ENCODE data around the gene TGM5.

The TGM5 gene

GRCh38 chr15:43243020-43243645 is 23.6 kb downstream of the TGM5 start:
- H3K36me3 ChIP-seq (ENCODE audit: low read length), result no peaks in the 10 kb centered on the region
- no peaks in the 10 kb centered on the region for H4K20me1 ChIP-seq (ENCODE audit: low read depth, low read length)
- no peaks in the 10 kb centered on the region for H3K9me3 ChIP-seq (ENCODE audit: insufficient read depth, low read length)
- H3K79me2 ChIP-seq (ENCODE audit: insufficient read depth, low read length), result no peaks in the 10 kb centered on the region
- TF ChIP-seq EZH2phosphoT487 (conservative IDR thresholded peaks at IDR 0.05; ENCODE audit: low read length), result no peak
- no peak for TF ChIP-seq CTCF (IDR thresholded peaks at IDR 0.05; ENCODE audit: insufficient read depth, low read length, poor library complexity, severe bottlenecking)
- no peak overlapping the region for H3K27ac ChIP-seq (ENCODE audit: low read depth, low read length)
- H3K9me2 ChIP-seq (replicated peaks; ENCODE audit: insufficient read depth, low read length), result no peaks in the 10 kb centered on the region
- no peaks in the 10 kb centered on the region for H3F3A ChIP-seq (ENCODE audit: insufficient read depth)
- H3K4me3 ChIP-seq (ENCODE audit: insufficient read depth, low read length, poor library complexity, severe bottlenecking), result no peak overlapping the region
- H3K4me2 ChIP-seq (ENCODE audit: low read depth, low read length, poor library complexity, severe bottlenecking), result no peak overlapping the region
- H3K9ac ChIP-seq (ENCODE audit: low read length), result no peak overlapping the region
- H2AFZ ChIP-seq (ENCODE audit: low read depth, low read length, severe bottlenecking), result no peak overlapping the region
- no peaks in the 10 kb centered on the region for H3K27me3 ChIP-seq (ENCODE audit: low read length)

GRCh38 chr15:43242616-43243015 is 24.1 kb downstream of the TGM5 start:
- Histone ChIP-seq H4K20me1 (ENCODE audit: low read depth, low read length) (no peaks in the 10 kb centered on the region), H3K27ac (ENCODE audit: low read depth, low read length) (no peak overlapping the region), H3K27me3 (ENCODE audit: low read length) (no peaks in the 10 kb centered on the region), H3F3A (ENCODE audit: insufficient read depth) (no peaks in the 10 kb centered on the region), H3K4me2 (ENCODE audit: low read depth, low read length, poor library complexity, severe bottlenecking) (no peak overlapping the region), H3K79me2 (ENCODE audit: insufficient read depth, low read length) (no peaks in the 10 kb centered on the region), H3K36me3 (ENCODE audit: low read length) (no peaks in the 10 kb centered on the region), H3K9ac (ENCODE audit: low read length) (no peak overlapping the region), H3K9me3 (ENCODE audit: insufficient read depth, low read length) (no peaks in the 10 kb centered on the region), H2AFZ (ENCODE audit: low read depth, low read length, severe bottlenecking) (no peak overlapping the region), H3K4me3 (ENCODE audit: insufficient read depth, low read length, poor library complexity, severe bottlenecking) (no peak overlapping the region), H3K9me2 (replicated peaks; ENCODE audit: insufficient read depth, low read length) (no peaks in the 10 kb centered on the region)
- TF ChIP-seq CTCF (IDR thresholded peaks at IDR 0.05; ENCODE audit: insufficient read depth, low read length, poor library complexity, severe bottlenecking) (no peak), EZH2phosphoT487 (conservative IDR thresholded peaks at IDR 0.05; ENCODE audit: low read length) (no peak)

GRCh38 chr15:43241100-43241499 is 25.6 kb downstream of the TGM5 start:
- Histone ChIP-seq H3K9me3 (ENCODE audit: insufficient read depth, low read length) (no peaks in the 10 kb centered on the region), H3K79me2 (ENCODE audit: insufficient read depth, low read length) (no peaks in the 10 kb centered on the region), H3K27ac (ENCODE audit: low read depth, low read length) (no peak overlapping the region), H2AFZ (ENCODE audit: low read depth, low read length, severe bottlenecking) (no peak overlapping the region), H3K9me2 (replicated peaks; ENCODE audit: insufficient read depth, low read length) (no peaks in the 10 kb centered on the region), H4K20me1 (ENCODE audit: low read depth, low read length) (no peaks in the 10 kb centered on the region), H3K27me3 (ENCODE audit: low read length) (no peaks in the 10 kb centered on the region), H3K9ac (ENCODE audit: low read length) (no peak overlapping the region), H3K36me3 (ENCODE audit: low read length) (no peaks in the 10 kb centered on the region), H3K4me3 (ENCODE audit: insufficient read depth, low read length, poor library complexity, severe bottlenecking) (no peak overlapping the region), H3F3A (ENCODE audit: insufficient read depth) (no peaks in the 10 kb centered on the region), H3K4me2 (ENCODE audit: low read depth, low read length, poor library complexity, severe bottlenecking) (no peak overlapping the region)
- TF ChIP-seq CTCF (IDR thresholded peaks at IDR 0.05; ENCODE audit: insufficient read depth, low read length, poor library complexity, severe bottlenecking), result no peak

Data from SU-DHL-6 (cell line).